NCI-H82 (cell line): Measurements from ENCODE around the gene PODXL2.
A peak's percentile ranks its signal among the peaks of the same experiment; 100 is the strongest.

Source experiments
- DNase-seq: peaks from one replicate; lab custom pipeline; 2025; lab: John Stamatoyannopoulos, UW

The PODXL2 gene

DNA sequence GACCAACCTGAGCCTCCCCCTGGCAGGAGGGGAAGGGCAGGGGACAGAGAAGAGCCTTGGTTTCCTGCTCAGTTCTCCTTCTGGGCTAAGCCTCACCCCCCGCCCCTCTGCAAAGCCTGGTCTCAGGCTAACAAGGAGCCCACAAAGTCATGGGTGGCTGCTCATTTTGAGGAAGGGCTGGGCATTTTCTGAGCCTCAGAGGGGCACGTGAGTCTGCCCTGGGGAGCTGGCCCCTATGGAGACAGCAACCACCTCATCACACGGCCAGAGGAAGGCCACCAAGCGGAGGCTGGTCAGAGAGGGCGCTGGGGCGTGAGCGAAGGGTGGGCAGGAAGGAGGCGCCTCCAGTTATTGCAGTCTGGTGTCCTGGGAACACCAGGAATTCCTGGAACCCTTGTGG lies 62.5 kb downstream of the PODXL2 start:
- DNase-seq = no peak

DNA sequence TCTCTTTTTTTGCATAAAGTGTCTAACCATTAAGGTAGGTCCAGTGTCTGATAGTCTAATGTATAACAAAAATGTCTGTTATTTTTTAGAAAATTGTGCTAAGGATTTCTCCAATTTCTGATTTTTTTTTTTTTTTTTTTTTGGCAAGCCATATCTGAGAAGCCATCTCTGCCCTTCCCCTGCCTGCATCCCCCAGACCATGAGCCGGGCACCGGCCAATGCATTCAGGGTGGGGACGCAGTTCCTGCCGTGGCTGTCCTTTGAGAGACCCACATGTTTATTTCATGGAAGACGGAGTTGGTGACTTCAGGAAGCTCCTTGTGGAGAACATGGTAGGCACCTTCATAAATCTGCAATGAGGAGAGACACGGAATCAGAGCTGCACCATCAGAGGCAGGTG lies 63.0 kb downstream of the PODXL2 start:
- no peak for DNase-seq

DNA sequence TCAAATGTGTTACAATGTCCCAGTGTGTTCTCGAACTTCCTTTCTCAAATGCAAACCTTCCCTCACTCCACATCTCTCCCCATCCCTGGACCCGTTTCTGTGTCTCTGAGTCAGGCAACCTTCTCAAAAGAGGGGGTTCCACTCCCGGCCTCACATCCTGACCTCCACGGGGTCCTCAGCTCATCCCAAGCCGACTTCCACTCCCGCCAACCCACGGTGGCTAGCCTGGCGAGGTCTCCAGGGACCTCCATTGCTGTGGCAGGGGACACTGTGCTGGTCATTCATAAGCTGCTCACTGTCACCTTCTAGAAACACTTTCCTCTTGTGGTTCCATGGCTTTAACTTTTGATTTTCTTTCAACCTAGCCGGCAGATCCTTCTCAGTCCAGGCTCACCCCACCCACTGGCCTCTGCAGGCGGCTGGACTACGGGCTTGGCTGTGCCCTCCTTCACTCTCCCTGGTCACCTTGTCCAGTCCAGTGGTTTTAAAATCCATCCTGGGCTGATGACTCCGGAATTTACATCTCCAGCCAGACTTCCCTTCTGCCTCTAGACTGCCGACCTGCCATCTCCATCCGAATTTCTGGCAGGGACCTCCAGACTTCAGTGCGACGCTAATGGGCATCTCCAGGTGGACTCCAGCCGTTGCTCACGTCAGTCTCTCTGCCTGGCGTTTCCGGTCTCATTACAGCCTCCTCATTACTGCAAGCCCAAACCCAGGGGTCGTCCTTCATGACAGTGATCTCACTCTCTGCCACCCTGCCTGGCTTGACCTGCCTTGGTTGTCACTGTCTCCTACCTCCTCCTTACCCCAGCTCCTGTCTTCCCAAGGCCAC lies 63.7 kb downstream of the PODXL2 start:
- no peak for DNase-seq

DNA sequence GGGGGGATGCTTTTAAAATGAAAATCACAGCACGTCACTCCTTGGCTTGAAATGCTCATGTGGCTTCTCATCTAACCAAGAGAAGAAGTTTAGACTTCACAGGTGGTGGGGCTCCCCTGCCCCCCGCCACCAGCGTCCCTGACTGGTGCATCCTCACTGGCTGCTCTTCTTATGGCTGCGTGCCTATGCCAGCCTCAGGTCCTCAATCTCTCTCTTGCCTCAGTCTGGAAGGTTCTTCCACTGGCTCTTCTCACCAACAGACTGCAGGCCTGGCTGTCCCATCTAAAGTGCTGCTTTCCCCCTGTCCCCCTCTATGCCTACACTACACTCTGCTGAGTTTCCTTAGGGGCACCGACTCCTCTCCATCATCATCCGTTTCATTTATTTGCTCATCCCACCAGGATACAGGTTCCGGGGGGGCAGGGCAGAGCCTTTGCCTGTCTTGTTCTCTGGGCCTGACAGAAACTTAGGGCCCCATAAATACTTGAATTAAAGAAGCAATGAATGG lies 64.4 kb downstream of the PODXL2 start:
- DNase-seq = no peak

- DNase-seq = peak; percentile 69
Measured at GRCh38 chr3:127694467-127695215, 65.7 kb downstream of the PODXL2 start.

- DNase-seq = peak; percentile 94
Measured at GRCh38 chr3:127697551-127698240, 68.7 kb downstream of the PODXL2 start.

- no peak for DNase-seq
Measured at GRCh38 chr3:127698286-127698685, 69.3 kb downstream of the PODXL2 start.

DNA sequence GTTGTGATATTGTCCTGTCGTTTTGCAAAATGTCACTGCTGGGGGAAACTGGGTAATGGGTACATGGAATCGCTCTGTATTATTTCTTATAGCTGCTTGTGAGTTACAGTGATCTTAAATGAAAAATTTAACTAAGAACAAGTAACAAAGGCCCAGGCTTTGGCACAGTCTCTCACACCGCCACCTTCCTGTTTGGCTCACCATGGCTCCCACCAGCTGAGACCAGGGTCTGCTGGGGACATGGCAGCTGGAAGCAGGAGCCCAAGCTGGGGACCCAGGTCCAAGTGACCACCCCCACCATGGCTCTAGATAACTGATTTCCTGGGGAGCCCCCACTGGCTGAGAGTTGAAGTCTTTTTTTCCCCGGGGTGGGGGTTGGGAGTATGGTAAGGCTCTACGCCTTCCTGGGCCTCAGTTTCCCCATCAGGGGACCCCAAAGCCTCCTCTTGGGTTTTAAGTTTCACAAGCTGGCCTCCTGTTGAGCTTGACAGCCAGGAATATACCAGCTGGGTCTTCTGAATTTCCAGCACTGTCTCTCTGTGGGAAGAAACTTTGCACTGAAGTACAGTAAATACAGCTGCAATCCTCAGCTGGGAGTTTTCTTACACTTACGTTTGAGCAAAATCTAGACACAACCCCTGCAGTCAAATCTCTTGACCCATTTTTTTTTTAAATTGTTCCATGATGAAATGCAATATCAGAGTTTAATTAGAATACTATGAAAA lies 69.9 kb downstream of the PODXL2 start:
- DNase-seq = no peak

- DNase-seq = peak; percentile 88
Measured at GRCh38 chr3:127699416-127700300, 70.7 kb downstream of the PODXL2 start.

DNA sequence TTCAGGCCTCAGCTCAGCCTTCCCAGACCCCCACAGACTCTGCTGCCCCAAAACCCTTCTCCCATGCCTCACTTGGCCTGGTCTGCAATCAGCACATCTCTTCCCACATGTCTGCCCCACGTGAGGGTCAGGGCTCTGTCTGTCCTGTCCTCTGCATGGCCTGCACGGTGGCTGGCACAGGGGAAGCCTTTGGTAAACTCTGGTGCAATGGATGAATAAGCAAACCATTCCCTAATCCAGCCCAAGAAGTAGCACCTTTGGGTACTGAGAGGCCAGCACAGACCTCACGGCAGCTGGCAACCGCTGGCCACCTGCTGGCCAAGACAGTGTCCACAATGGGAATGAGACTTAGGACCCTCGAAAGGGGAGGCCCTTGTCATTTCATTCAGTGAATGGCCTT lies 71.4 kb downstream of the PODXL2 start:
- peak; percentile 39 for DNase-seq

DNA sequence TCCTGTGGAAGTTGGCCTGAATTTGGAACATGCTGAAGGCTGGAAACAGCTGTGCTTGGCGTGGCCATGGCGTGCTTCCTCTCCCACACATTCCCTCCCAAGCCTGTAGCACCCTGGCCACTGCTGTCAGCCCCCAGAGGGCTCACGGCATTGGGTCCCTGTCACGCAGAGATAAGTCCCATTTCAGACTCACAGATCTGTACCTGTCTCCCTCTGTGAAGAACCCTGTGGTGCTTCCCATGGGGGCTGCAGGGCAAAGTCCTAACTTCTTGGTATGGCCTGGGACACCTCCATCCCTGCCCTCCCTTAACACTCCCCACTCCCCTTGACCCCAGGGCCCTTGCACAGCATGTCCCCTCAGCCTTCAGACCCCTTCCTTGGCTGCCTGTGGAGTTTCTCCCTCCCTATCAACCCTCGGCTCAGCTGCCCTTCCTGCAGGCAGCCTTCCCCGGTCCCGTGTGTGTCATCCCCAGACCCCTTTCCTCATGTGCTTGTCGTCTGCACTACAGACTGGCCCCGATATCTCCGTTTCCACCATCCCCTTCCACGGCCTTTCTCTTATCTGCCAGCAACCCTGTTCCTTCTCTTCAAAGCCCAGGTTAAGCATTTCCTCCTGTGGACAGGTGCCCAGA lies 72.4 kb downstream of the PODXL2 start:
- no peak for DNase-seq

DNA sequence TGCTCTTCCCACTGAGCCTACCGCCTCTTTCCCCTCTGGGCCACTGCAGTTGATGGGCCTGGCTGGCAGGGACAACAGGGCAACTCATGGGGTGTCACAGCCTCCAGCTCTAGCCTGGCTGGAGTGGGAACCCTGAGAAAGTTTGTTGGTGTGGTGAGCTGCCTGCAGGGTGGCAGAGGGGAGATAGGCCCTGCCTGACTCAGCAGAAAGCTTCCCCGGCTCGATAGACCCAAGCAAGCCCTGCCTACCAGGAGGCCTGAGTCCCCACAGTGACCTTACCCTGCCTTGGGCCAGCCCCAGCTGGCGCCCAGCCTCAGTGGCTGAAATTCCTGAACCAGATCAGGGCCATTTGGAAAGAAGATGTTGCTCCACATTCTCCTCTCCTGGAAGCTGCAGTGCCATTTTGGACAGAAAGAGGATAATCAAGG lies 73.2 kb downstream of the PODXL2 start:
- DNase-seq = no peak

- peak; percentile 59 for DNase-seq
Measured at GRCh38 chr3:127704840-127705239, 75.9 kb downstream of the PODXL2 start.

GRCh38 chr3:127706312-127706711 lies 77.3 kb downstream of the PODXL2 start:
- DNase-seq = no peak

- peak; percentile 62 for DNase-seq
Measured at GRCh38 chr3:127706785-127707351, 77.9 kb downstream of the PODXL2 start.

DNA sequence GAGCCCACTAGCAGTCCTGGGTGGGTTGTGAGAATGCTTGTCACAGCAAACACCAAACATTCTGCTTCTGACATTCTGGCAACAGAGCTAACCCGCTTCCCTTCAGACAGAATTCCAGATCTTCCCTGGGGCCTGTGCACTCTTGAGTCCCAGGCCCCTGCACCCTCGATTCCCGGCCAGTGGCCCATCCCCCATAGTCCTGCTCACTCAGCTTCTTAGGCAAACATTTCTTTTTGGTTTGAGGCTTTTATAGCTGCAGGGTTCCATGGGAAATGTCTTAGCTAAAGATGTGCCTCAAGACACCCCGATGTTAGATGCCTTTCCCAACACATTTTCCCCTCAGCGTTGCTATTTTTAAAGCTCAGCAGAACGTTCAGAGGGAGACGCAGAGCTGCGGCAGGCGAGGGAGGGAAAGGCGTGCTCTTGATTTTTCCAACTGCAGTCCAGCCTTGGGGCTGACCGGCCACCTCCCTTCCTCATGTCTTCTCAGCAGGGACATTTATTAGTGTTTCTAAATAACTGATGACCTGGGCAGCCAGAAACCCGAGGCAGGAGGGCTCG lies 78.9 kb downstream of the PODXL2 start:
- no peak for DNase-seq

DNA sequence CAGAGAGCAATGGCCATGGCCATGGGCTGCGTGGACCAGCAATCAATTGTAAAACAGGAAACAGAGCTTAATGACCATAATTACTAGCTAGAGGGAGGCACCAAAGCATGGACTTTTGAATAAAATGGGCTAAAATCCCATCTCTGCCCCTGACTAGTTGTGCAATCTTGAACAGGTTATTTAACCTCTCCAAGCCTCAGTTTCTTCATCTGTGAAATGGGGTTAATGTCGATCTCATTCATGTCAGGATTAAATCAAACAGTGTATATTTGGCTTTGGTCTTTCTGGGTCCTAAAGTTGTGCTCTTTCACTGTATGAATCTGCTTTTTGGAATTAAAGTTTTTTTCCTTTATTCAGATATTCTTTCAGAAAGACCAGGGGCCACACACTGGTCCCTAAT lies 79.9 kb downstream of the PODXL2 start:
- DNase-seq = no peak

GRCh38 chr3:127709320-127710060 lies 80.5 kb downstream of the PODXL2 start:
- no peak for DNase-seq
